Karpas-422 (cell line): ENCODE measurements around the gene RPP38. TPM values are rescaled to one million over a fixed set of nuclear protein-coding genes. Genes with fewer than 3 reads are reported as not detected.
A peak's percentile ranks its signal among the peaks of the same experiment; 100 is the strongest.

Experiments
- DNase-seq: peaks from one replicate; pipeline ENCODE4 v3.0.0-alpha.2; 2015
- H2AFZ ChIP-seq: fragments of 200-600 bp; sonication (generic); 2 replicates; pipeline ENCODE4 v1.6.1; 2014; ENCODE audit warnings: antibody characterized with exemption, low read length, mixed read lengths
- H3K27ac ChIP-seq: fragments of 200-600 bp; sonication (generic); 2 replicates; pipeline ENCODE4 v1.5.1; 2014; ENCODE audit warnings: mild to moderate bottlenecking, low read length, moderate library complexity
- H3K27me3 ChIP-seq: fragments of 200-600 bp; sonication (generic); 2 replicates; pipeline ENCODE4 v1.6.1; 2014; ENCODE audit warnings: low read length, mixed read lengths
- H3K36me3 ChIP-seq: fragments of 200-600 bp; sonication (generic); 2 replicates; pipeline ENCODE4 v1.6.1; 2014; ENCODE audit warnings: low read length, mixed read lengths; ENCODE audit not compliant: insufficient read depth
- H3K4me1 ChIP-seq: fragments of 200-600 bp; sonication (generic); 2 replicates; pipeline ENCODE4 v1.6.1; 2014; ENCODE audit warnings: mild to moderate bottlenecking, low read length, mixed read lengths
- H3K4me2 ChIP-seq: fragments of 200-600 bp; sonication (generic); 2 replicates; pipeline ENCODE4 v1.6.1; 2014; ENCODE audit warnings: low read length, low read depth, mild to moderate bottlenecking; ENCODE audit not compliant: poor library complexity, severe bottlenecking
- H3K4me3 ChIP-seq: fragments of 200-600 bp; sonication (generic); 2 replicates; pipeline ENCODE4 v1.5.1; 2014; ENCODE audit warnings: mild to moderate bottlenecking, antibody characterized with exemption, low read length, mixed read lengths
- H3K79me2 ChIP-seq: fragments of 200-600 bp; sonication (generic); 2 replicates; pipeline ENCODE4 v1.6.1; 2014; ENCODE audit warnings: mild to moderate bottlenecking, low read length, mixed read lengths
- H3K9ac ChIP-seq: fragments of 200-600 bp; sonication (generic); 2 replicates; pipeline ENCODE4 v1.6.0; 2014; ENCODE audit warnings: low read length
- H3K9me2 ChIP-seq: fragments of 200-600 bp; sonication (generic), shearing (Covaris generic); replicated peaks from 2 replicates; pipeline ENCODE4 v1.6.0; 2014; ENCODE audit warnings: mild to moderate bottlenecking, low read length, moderate library complexity; ENCODE audit not compliant: insufficient read depth
- H3K9me3 ChIP-seq: fragments of 300-700, 200-600 bp; sonication (generic); 2 replicates; pipeline ENCODE4 v1.6.1; 2014; ENCODE audit warnings: low read length, mixed read lengths
- H4K20me1 ChIP-seq: fragments of 200-600 bp; sonication (generic); 2 replicates; pipeline ENCODE4 v1.6.1; 2014; ENCODE audit warnings: mild to moderate bottlenecking, antibody characterized with exemption, low read length, low read depth; ENCODE audit not compliant: insufficient read depth
- total RNA-seq: library from RNA; depleted of rRNA; stranded (reverse); fragments of >200 nt; shearing (Covaris generic); gene quantifications from 2 replicates; pipeline ENCODE4 v1.2.3, GENCODE V29; 2014; ENCODE audit warnings: low replicate concordance

RPP38 gene
- total RNA-seq, 1 experiment from 2014 or later: 18.0 TPM

DNA sequence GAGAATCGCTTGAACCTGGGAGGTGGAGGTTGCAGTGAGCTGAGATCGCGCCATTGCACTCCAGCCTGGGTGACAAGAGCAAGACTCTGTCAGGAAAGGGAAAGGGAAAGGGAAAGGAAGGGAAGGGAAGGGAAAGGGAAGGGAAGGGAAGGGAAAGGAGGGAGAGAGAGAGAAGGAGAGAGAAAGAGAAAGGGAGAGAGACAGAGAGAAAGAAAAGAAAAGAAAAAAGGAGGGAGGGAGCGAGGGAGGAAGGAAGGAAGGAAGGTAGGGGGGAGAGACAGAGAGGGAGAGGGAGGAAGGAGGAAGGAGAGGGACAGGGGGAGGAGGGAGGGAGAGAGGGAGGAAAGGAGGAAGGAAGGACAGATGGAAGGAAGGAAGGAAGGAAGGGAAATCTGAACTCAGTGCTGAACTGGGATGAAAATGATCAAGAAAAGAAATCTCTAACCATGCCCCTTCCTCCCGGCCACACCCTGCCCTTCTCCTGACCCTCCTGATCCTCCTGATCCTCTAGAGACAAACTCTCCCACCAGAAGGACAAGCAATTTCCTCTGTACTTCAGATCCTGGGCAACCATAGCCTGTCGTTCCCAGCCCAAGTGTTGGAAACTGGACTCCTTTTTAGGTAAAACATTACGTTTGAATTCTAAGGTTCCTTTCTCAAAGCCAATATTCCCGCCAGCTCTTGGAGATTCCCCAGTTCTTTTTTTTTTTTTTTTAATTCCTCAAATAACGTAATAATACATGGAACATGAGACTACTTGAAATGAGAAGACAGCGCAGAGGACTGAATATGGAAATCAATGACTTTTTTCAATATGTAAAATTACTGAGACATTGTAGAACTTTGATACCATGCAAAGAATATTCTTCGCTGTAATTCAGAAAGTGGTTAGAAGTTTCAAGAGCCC is 39.2 kb downstream of the RPP38 start:
- no peak overlapping the region for H3K27ac ChIP-seq
- H3K4me2 ChIP-seq: no peak overlapping the region
- no peaks in the 10 kb centered on the region for H3K36me3 ChIP-seq
- no peaks in the 10 kb centered on the region for H3K27me3 ChIP-seq
- H3K4me1 ChIP-seq: peaks cover 5% of the 10 kb centered on the region
- no peak overlapping the region for H2AFZ ChIP-seq
- no peaks in the 10 kb centered on the region for H3K9me2 ChIP-seq
- no peaks in the 10 kb centered on the region for H3K79me2 ChIP-seq
- H3K9me3 ChIP-seq: no peaks in the 10 kb centered on the region
- DNase-seq: no peak
- H3K4me3 ChIP-seq: no peak overlapping the region
- H4K20me1 ChIP-seq: no peaks in the 10 kb centered on the region
- H3K9ac ChIP-seq: no peak overlapping the region

- H4K20me1 ChIP-seq: no peaks in the 10 kb centered on the region
- no peaks in the 10 kb centered on the region for H3K27me3 ChIP-seq
- no peaks in the 10 kb centered on the region for H3K9me2 ChIP-seq
- H2AFZ ChIP-seq: no peak overlapping the region
- no peak overlapping the region for H3K9ac ChIP-seq
- H3K4me1 ChIP-seq: peaks cover 5% of the 10 kb centered on the region
- H3K4me2 ChIP-seq: no peak overlapping the region
- no peak overlapping the region for H3K27ac ChIP-seq
- no peaks in the 10 kb centered on the region for H3K79me2 ChIP-seq
- no peaks in the 10 kb centered on the region for H3K36me3 ChIP-seq
- no peak overlapping the region for H3K4me3 ChIP-seq
- no peaks in the 10 kb centered on the region for H3K9me3 ChIP-seq
- DNase-seq: no peak
These were observed 39.8 kb downstream of the RPP38 start for GRCh38 chr10:15137036-15137359.

GRCh38 chr10:15137636-15138035 is 40.5 kb downstream of the RPP38 start:
- Histone ChIP-seq H3K79me2 (no peaks in the 10 kb centered on the region), H3K4me2 (no peak overlapping the region), H3K9me2 (no peaks in the 10 kb centered on the region), H3K27ac (no peak overlapping the region), H3K9me3 (no peaks in the 10 kb centered on the region), H4K20me1 (no peaks in the 10 kb centered on the region), H3K4me3 (no peak overlapping the region), H3K36me3 (no peaks in the 10 kb centered on the region), H2AFZ (no peak overlapping the region), H3K27me3 (no peaks in the 10 kb centered on the region), H3K4me1 (peaks cover 5% of the 10 kb centered on the region), H3K9ac (no peak overlapping the region)
- no peak for DNase-seq

DNA sequence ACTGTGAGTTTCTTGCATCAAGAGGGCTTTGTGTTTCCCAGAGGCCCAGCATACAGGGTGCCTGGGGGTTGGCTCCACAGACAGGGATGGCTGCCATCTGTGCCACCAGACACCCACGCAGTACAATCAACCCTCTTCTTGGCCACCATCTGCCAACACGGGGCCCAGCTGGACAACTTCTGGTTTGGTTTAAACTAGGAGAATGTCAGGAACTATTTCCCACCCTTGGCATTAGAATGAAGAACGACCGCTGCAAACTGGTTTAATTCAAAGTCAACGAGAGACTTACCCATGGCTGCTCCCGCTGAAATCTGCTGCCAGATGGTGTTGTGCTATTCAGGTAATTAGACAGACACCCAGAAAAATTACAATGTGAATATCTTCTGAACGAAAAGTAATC is 43.5 kb downstream of the RPP38 start:
- no peak for DNase-seq
- Histone ChIP-seq H3K4me1 (peaks cover 5% of the 10 kb centered on the region), H3K9me3 (no peaks in the 10 kb centered on the region), H3K36me3 (no peaks in the 10 kb centered on the region), H2AFZ (no peak overlapping the region), H3K4me3 (no peak overlapping the region), H3K27ac (no peak overlapping the region), H3K9ac (no peak overlapping the region), H3K79me2 (no peaks in the 10 kb centered on the region), H4K20me1 (no peaks in the 10 kb centered on the region), H3K4me2 (no peak overlapping the region), H3K27me3 (no peaks in the 10 kb centered on the region), H3K9me2 (no peaks in the 10 kb centered on the region)

- H3K4me2 ChIP-seq: no peak overlapping the region
- H3K27ac ChIP-seq: no peak overlapping the region
- DNase-seq: peak; percentile 43
- H3K27me3 ChIP-seq: no peaks in the 10 kb centered on the region
- H3K9me2 ChIP-seq: no peaks in the 10 kb centered on the region
- no peak overlapping the region for H2AFZ ChIP-seq
- no peaks in the 10 kb centered on the region for H4K20me1 ChIP-seq
- no peak overlapping the region for H3K9ac ChIP-seq
- no peak overlapping the region for H3K4me3 ChIP-seq
- H3K4me1 ChIP-seq: peaks cover 5% of the 10 kb centered on the region
- no peaks in the 10 kb centered on the region for H3K9me3 ChIP-seq
- H3K36me3 ChIP-seq: no peaks in the 10 kb centered on the region
- no peaks in the 10 kb centered on the region for H3K79me2 ChIP-seq
These were observed 44.2 kb downstream of the RPP38 start for GRCh38 chr10:15141136-15142054.

GRCh38 chr10:15144788-15145187 is 47.6 kb downstream of the RPP38 start:
- Histone ChIP-seq H3K4me2 (no peak overlapping the region), H3K27ac (no peak overlapping the region), H2AFZ (no peak overlapping the region), H3K4me1 (peaks cover 5% of the 10 kb centered on the region), H3K4me3 (no peak overlapping the region), H3K36me3 (no peaks in the 10 kb centered on the region), H3K9me3 (no peaks in the 10 kb centered on the region), H3K27me3 (no peaks in the 10 kb centered on the region), H4K20me1 (no peaks in the 10 kb centered on the region), H3K79me2 (no peaks in the 10 kb centered on the region), H3K9ac (no peak overlapping the region), H3K9me2 (no peaks in the 10 kb centered on the region)
- DNase-seq: no peak

DNA sequence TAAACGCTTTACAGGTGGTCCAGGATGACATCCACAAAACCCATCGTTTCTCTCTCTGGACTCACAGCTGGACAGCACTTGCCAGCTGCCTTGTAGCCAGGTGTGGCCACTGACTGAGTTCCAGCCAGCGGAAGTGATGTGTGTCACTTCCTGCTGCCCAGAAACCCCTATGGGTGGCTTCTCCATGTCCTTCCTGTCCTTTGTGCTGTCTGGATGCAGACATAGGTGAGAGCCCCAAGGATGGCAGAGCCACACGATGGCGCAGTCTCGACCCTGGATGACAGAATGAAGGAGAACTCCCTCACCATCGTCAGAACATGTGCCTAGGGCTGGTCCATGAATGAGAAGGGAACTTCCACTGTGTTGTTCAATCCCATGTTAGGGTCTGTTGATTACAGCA is 49.2 kb downstream of the RPP38 start:
- H3K27me3 ChIP-seq: no peaks in the 10 kb centered on the region

More for the DNA sequence above, 49.2 kb downstream of the RPP38 start:
- Histone ChIP-seq H3K36me3 (no peaks in the 10 kb centered on the region), H3K9me2 (no peaks in the 10 kb centered on the region), H3K4me1 (peaks cover under 1% of the 10 kb centered on the region; the same call in 1 of the 2 replicates), H3K79me2 (no peaks in the 10 kb centered on the region), H3K27ac (no peak overlapping the region), H4K20me1 (0 out of 2 replicates have a peak, but pooled peaks cover 3% of the 10 kb centered on the region), H3K4me2 (no peak overlapping the region), H3K9me3 (no peaks in the 10 kb centered on the region), H3K9ac (no peak overlapping the region), H3K4me3 (no peak overlapping the region), H2AFZ (no peak overlapping the region; the same call in 1 of the 2 replicates)
- DNase-seq: no peak
